Muscle layer of colon (tissue), 2 donors: Measurements from ENCODE around the gene PPP1R14D.
A peak's percentile ranks its signal among the peaks of the same experiment; 100 is the strongest.

Source experiments
- H3K27ac ChIP-seq: one replicate; pipeline ENCODE4 v1.7.0; 2013; ENCODE audit warnings: low read depth, mild to moderate bottlenecking, low read length, moderate library complexity
- H3K27me3 ChIP-seq, 2 donors: one replicate each; pipeline ENCODE4 v1.7.0; 2013; ENCODE audit warnings: low read length in 2 of 2, mild to moderate bottlenecking in 2 of 2; ENCODE audit not compliant: insufficient read depth in 2 of 2, control insufficient read depth in 1 of 2
- H3K36me3 ChIP-seq: one replicate; pipeline ENCODE4 v1.7.0; 2013; ENCODE audit warnings: mild to moderate bottlenecking, low read length; ENCODE audit not compliant: insufficient read depth
- H3K4me1 ChIP-seq: one replicate; pipeline ENCODE4 v1.7.0; 2013; ENCODE audit warnings: mild to moderate bottlenecking, low read length; ENCODE audit not compliant: insufficient read depth
- H3K4me3 ChIP-seq, 2 donors: one replicate each; pipeline ENCODE4 v1.7.0; 2013; ENCODE audit warnings: low read length in 2 of 2, low read depth in 1 of 2, mild to moderate bottlenecking in 1 of 2, moderate library complexity in 1 of 2
- H3K9ac ChIP-seq: one replicate; pipeline ENCODE4 v1.7.0; 2013; ENCODE audit warnings: low read length
- H3K9me3 ChIP-seq: one replicate; pipeline ENCODE4 v1.7.0; 2013; ENCODE audit warnings: mild to moderate bottlenecking, low read length
- donor health status: abdominal sarcoma.
- donor health status: Adenocarcinoma of cecum.

Gene PPP1R14D

GRCh38 chr15:40828447-40829036 is at the start of gene PPP1R14D:
Gene PPP1R14D, minus strand, starts transcription at chr15:40828708. Its CDS starts 67 bp downstream, at chr15:40828641.
- H3K9me3 ChIP-seq: no peaks in the 10 kb centered on the region
- no peak within 1 kb of the TSS for H3K9ac ChIP-seq
- H3K27ac ChIP-seq: no peak within 1 kb of the TSS
- no peak within 1 kb of the TSS for H3K4me3 ChIP-seq
- no peaks in the 10 kb centered on the region for H3K36me3 ChIP-seq
- H3K27me3 ChIP-seq: no peaks in the 10 kb centered on the region
- no peaks in the 10 kb centered on the region for H3K4me1 ChIP-seq

- Histone ChIP-seq H3K36me3 (no peaks in the 10 kb centered on the region), H3K27ac (no peak overlapping the region), H3K4me3 (no peak overlapping the region), H3K9ac (no peak overlapping the region), H3K9me3 (no peaks in the 10 kb centered on the region), H3K4me1 (peaks cover 5% of the 10 kb centered on the region), H3K27me3 (peaks cover 0 to 13% of the 10 kb centered on the region in 2 donors)
These were observed 49.2 kb upstream of the PPP1R14D start for GRCh38 chr15:40877694-40878093.

GRCh38 chr15:40875991-40876730 is 47.7 kb upstream of the PPP1R14D start:
- no peak overlapping the region for H3K9ac ChIP-seq
- H3K4me1 ChIP-seq: peaks cover 5% of the 10 kb centered on the region
- H3K4me3 ChIP-seq: no peak overlapping the region
- H3K36me3 ChIP-seq: no peaks in the 10 kb centered on the region
- H3K9me3 ChIP-seq: no peaks in the 10 kb centered on the region
- H3K27ac ChIP-seq: no peak overlapping the region
- peaks cover 0 to 17% of the 10 kb centered on the region in 2 donors for H3K27me3 ChIP-seq

GRCh38 chr15:40873694-40874561 is 45.4 kb upstream of the PPP1R14D start, which contains the start of gene RHOV:
Gene RHOV, minus strand, starts transcription at chr15:40874234. Its CDS starts 95 bp downstream, at chr15:40874139.
- H3K27ac ChIP-seq: no peak within 1 kb of the TSS
- no peaks in the 10 kb centered on the region for H3K36me3 ChIP-seq
- H3K9ac ChIP-seq: no peak within 1 kb of the TSS
- H3K27me3 ChIP-seq: peaks cover 0 to 17% of the 10 kb centered on the region in 2 donors
- H3K4me1 ChIP-seq: peaks cover 5% of the 10 kb centered on the region
- H3K4me3 ChIP-seq: peak within 1 kb of the TSS; percentile 38 to 62
- no peaks in the 10 kb centered on the region for H3K9me3 ChIP-seq

- H3K27me3 ChIP-seq: peaks cover 0 to 17% of the 10 kb centered on the region in 2 donors
- H3K9ac ChIP-seq: no peak overlapping the region
- H3K4me3 ChIP-seq: peak overlapping the region in 1 of 2 donors; percentile 38
- H3K9me3 ChIP-seq: no peaks in the 10 kb centered on the region
- peaks cover 5% of the 10 kb centered on the region for H3K4me1 ChIP-seq
- H3K27ac ChIP-seq: no peak overlapping the region
- H3K36me3 ChIP-seq: no peaks in the 10 kb centered on the region
These were observed 44.5 kb upstream of the PPP1R14D start for GRCh38 chr15:40872791-40873693.

- no peaks in the 10 kb centered on the region for H3K9me3 ChIP-seq
- H3K9ac ChIP-seq: no peak overlapping the region
- no peak overlapping the region for H3K27ac ChIP-seq
- peaks cover 5% of the 10 kb centered on the region for H3K4me1 ChIP-seq
- peaks cover 0 to 17% of the 10 kb centered on the region in 2 donors for H3K27me3 ChIP-seq
- no peaks in the 10 kb centered on the region for H3K36me3 ChIP-seq
- no peak overlapping the region for H3K4me3 ChIP-seq
These were observed 43.5 kb upstream of the PPP1R14D start for GRCh38 chr15:40871749-40872617.

- H3K4me1 ChIP-seq: peaks cover 5% of the 10 kb centered on the region
- H3K27ac ChIP-seq: no peak overlapping the region
- H3K27me3 ChIP-seq: peaks cover 0 to 21% of the 10 kb centered on the region in 2 donors
- H3K36me3 ChIP-seq: no peaks in the 10 kb centered on the region
- H3K9me3 ChIP-seq: no peaks in the 10 kb centered on the region
- no peak overlapping the region for H3K9ac ChIP-seq
- H3K4me3 ChIP-seq: no peak overlapping the region
These were observed 42.2 kb upstream of the PPP1R14D start for GRCh38 chr15:40870716-40871115.

- H3K9ac ChIP-seq: no peak overlapping the region
- no peak overlapping the region for H3K4me3 ChIP-seq
- no peak overlapping the region for H3K27ac ChIP-seq
- H3K4me1 ChIP-seq: peaks cover 5% of the 10 kb centered on the region
- no peaks in the 10 kb centered on the region for H3K9me3 ChIP-seq
- H3K36me3 ChIP-seq: no peaks in the 10 kb centered on the region
- peaks cover 0 to 22% of the 10 kb centered on the region in 2 donors for H3K27me3 ChIP-seq
These were observed 41.2 kb upstream of the PPP1R14D start for GRCh38 chr15:40869686-40870085.

- Histone ChIP-seq H3K4me3 (no peak overlapping the region), H3K4me1 (no peaks in the 10 kb centered on the region)
These were observed 38.7 kb upstream of the PPP1R14D start for GRCh38 chr15:40867199-40867598.

GRCh38 chr15:40863660-40864270 is 35.3 kb upstream of the PPP1R14D start:
- no peaks in the 10 kb centered on the region for H3K9me3 ChIP-seq
- no peak overlapping the region for H3K4me3 ChIP-seq
- no peak overlapping the region for H3K9ac ChIP-seq
- H3K27ac ChIP-seq: no peak overlapping the region
- H3K36me3 ChIP-seq: no peaks in the 10 kb centered on the region
- H3K27me3 ChIP-seq: peaks cover 0 to 19% of the 10 kb centered on the region in 2 donors
- no peaks in the 10 kb centered on the region for H3K4me1 ChIP-seq

More at GRCh38 chr15:40867199-40867598, 38.7 kb upstream of the PPP1R14D start:
- Histone ChIP-seq H3K9ac (no peak overlapping the region), H3K27me3 (peaks cover 0 to 12% of the 10 kb centered on the region in 2 donors), H3K36me3 (no peaks in the 10 kb centered on the region), H3K27ac (no peak overlapping the region), H3K9me3 (no peaks in the 10 kb centered on the region)
